ENCODE results near the gene PDE1C.

PDE1C gene

GRCh38 chr7:31788445-31788844, 281.8 kb downstream of the PDE1C start:
- Histone ChIP-seq H3K9me3 (ENCODE audit: control insufficient read depth in 1 of 2, low read length in 2 of 2) (no peaks in the 10 kb centered on the region), H3K36me3 (ENCODE audit: control insufficient read depth in 1 of 2, insufficient read depth in 2 of 2, low read length in 2 of 2) (no peaks in the 10 kb centered on the region), H3K4me3 (ENCODE audit: low read depth in 1 of 2, low read length in 2 of 2) (no peak overlapping the region), H3K27me3 (ENCODE audit: low read depth, low read length) (no peaks in the 10 kb centered on the region), H3K4me1 (ENCODE audit: control insufficient read depth in 1 of 2, insufficient read depth in 2 of 2, low read length in 2 of 2) (no peaks in the 10 kb centered on the region), H3K27ac (ENCODE audit: low read length) (no peak overlapping the region)

- Histone ChIP-seq H3K4me3 (ENCODE audit: low read depth in 1 of 2, low read length in 2 of 2) (no peak overlapping the region), H3K4me1 (ENCODE audit: control insufficient read depth in 1 of 2, insufficient read depth in 2 of 2, low read length in 2 of 2) (no peaks in the 10 kb centered on the region), H3K27me3 (ENCODE audit: low read depth, low read length) (no peaks in the 10 kb centered on the region), H3K27ac (ENCODE audit: low read length) (no peak overlapping the region), H3K36me3 (ENCODE audit: control insufficient read depth in 1 of 2, insufficient read depth in 2 of 2, low read length in 2 of 2) (no peaks in the 10 kb centered on the region), H3K9me3 (ENCODE audit: control insufficient read depth in 1 of 2, low read length in 2 of 2) (no peaks in the 10 kb centered on the region)
Observed at GRCh38 chr7:31786326-31786725, 283.9 kb downstream of the PDE1C start.

GRCh38 chr7:31785101-31785500, 285.1 kb downstream of the PDE1C start:
- Histone ChIP-seq H3K27ac (ENCODE audit: low read length) (no peak overlapping the region), H3K36me3 (ENCODE audit: control insufficient read depth in 1 of 2, insufficient read depth in 2 of 2, low read length in 2 of 2) (no peaks in the 10 kb centered on the region), H3K4me1 (ENCODE audit: control insufficient read depth in 1 of 2, insufficient read depth in 2 of 2, low read length in 2 of 2) (no peaks in the 10 kb centered on the region), H3K9me3 (ENCODE audit: control insufficient read depth in 1 of 2, low read length in 2 of 2) (no peaks in the 10 kb centered on the region), H3K4me3 (ENCODE audit: low read depth in 1 of 2, low read length in 2 of 2) (no peak overlapping the region), H3K27me3 (ENCODE audit: low read depth, low read length) (no peaks in the 10 kb centered on the region)

- no peaks in the 10 kb centered on the region for H3K27me3 ChIP-seq (ENCODE audit: low read depth, low read length)
- no peaks in the 10 kb centered on the region for H3K4me1 ChIP-seq (ENCODE audit: control insufficient read depth in 1 of 2, insufficient read depth in 2 of 2, low read length in 2 of 2)
- no peaks in the 10 kb centered on the region for H3K9me3 ChIP-seq (ENCODE audit: control insufficient read depth in 1 of 2, low read length in 2 of 2)
- no peak overlapping the region for H3K27ac ChIP-seq (ENCODE audit: low read length)
- H3K36me3 ChIP-seq (ENCODE audit: control insufficient read depth in 1 of 2, insufficient read depth in 2 of 2, low read length in 2 of 2) = no peaks in the 10 kb centered on the region
- no peak overlapping the region for H3K4me3 ChIP-seq (ENCODE audit: low read depth in 1 of 2, low read length in 2 of 2)
Observed at GRCh38 chr7:31783221-31783620, 287.0 kb downstream of the PDE1C start.

- H3K27ac ChIP-seq (ENCODE audit: low read length) = no peak overlapping the region
- no peaks in the 10 kb centered on the region for H3K9me3 ChIP-seq (ENCODE audit: control insufficient read depth in 1 of 2, low read length in 2 of 2)
- H3K27me3 ChIP-seq (ENCODE audit: low read depth, low read length) = no peaks in the 10 kb centered on the region
- no peak overlapping the region for H3K4me3 ChIP-seq (ENCODE audit: low read depth in 1 of 2, low read length in 2 of 2)
- no peaks in the 10 kb centered on the region for H3K4me1 ChIP-seq (ENCODE audit: control insufficient read depth in 1 of 2, insufficient read depth in 2 of 2, low read length in 2 of 2)
- no peaks in the 10 kb centered on the region for H3K36me3 ChIP-seq (ENCODE audit: control insufficient read depth in 1 of 2, insufficient read depth in 2 of 2, low read length in 2 of 2)
Observed at GRCh38 chr7:31782411-31782991, 287.7 kb downstream of the PDE1C start.

- Histone ChIP-seq H3K4me3 (ENCODE audit: low read depth in 1 of 2, low read length in 2 of 2) (no peak overlapping the region), H3K4me1 (ENCODE audit: control insufficient read depth in 1 of 2, insufficient read depth in 2 of 2, low read length in 2 of 2) (no peaks in the 10 kb centered on the region), H3K9me3 (ENCODE audit: control insufficient read depth in 1 of 2, low read length in 2 of 2) (no peaks in the 10 kb centered on the region), H3K27me3 (ENCODE audit: low read depth, low read length) (no peaks in the 10 kb centered on the region), H3K27ac (ENCODE audit: low read length) (no peak overlapping the region), H3K36me3 (ENCODE audit: control insufficient read depth in 1 of 2, insufficient read depth in 2 of 2, low read length in 2 of 2) (no peaks in the 10 kb centered on the region)
Observed at GRCh38 chr7:31778296-31778695, 291.9 kb downstream of the PDE1C start.

- no peaks in the 10 kb centered on the region for H3K36me3 ChIP-seq (ENCODE audit: control insufficient read depth in 1 of 2, insufficient read depth in 2 of 2, low read length in 2 of 2)
- H3K4me1 ChIP-seq (ENCODE audit: control insufficient read depth in 1 of 2, insufficient read depth in 2 of 2, low read length in 2 of 2) = no peaks in the 10 kb centered on the region
- no peak overlapping the region for H3K27ac ChIP-seq (ENCODE audit: low read length)
- no peaks in the 10 kb centered on the region for H3K9me3 ChIP-seq (ENCODE audit: control insufficient read depth in 1 of 2, low read length in 2 of 2)
- H3K27me3 ChIP-seq (ENCODE audit: low read depth, low read length) = no peaks in the 10 kb centered on the region
- H3K4me3 ChIP-seq (ENCODE audit: low read depth in 1 of 2, low read length in 2 of 2) = no peak overlapping the region
Observed at GRCh38 chr7:31776616-31777015, 293.6 kb downstream of the PDE1C start.

GRCh38 chr7:31775556-31775955, 294.7 kb downstream of the PDE1C start:
- Histone ChIP-seq H3K27me3 (ENCODE audit: low read depth, low read length) (no peaks in the 10 kb centered on the region), H3K4me3 (ENCODE audit: low read depth in 1 of 2, low read length in 2 of 2) (no peak overlapping the region), H3K9me3 (ENCODE audit: control insufficient read depth in 1 of 2, low read length in 2 of 2) (no peaks in the 10 kb centered on the region), H3K4me1 (ENCODE audit: control insufficient read depth in 1 of 2, insufficient read depth in 2 of 2, low read length in 2 of 2) (no peaks in the 10 kb centered on the region), H3K36me3 (ENCODE audit: control insufficient read depth in 1 of 2, insufficient read depth in 2 of 2, low read length in 2 of 2) (no peaks in the 10 kb centered on the region), H3K27ac (ENCODE audit: low read length) (no peak overlapping the region)

GRCh38 chr7:31772211-31772610, 298.0 kb downstream of the PDE1C start:
- Histone ChIP-seq H3K4me1 (ENCODE audit: control insufficient read depth in 1 of 2, insufficient read depth in 2 of 2, low read length in 2 of 2) (no peaks in the 10 kb centered on the region), H3K27me3 (ENCODE audit: low read depth, low read length) (no peaks in the 10 kb centered on the region), H3K36me3 (ENCODE audit: control insufficient read depth in 1 of 2, insufficient read depth in 2 of 2, low read length in 2 of 2) (no peaks in the 10 kb centered on the region), H3K4me3 (ENCODE audit: low read depth in 1 of 2, low read length in 2 of 2) (no peak overlapping the region), H3K27ac (ENCODE audit: low read length) (no peak overlapping the region), H3K9me3 (ENCODE audit: control insufficient read depth in 1 of 2, low read length in 2 of 2) (no peaks in the 10 kb centered on the region)

GRCh38 chr7:31767686-31768358, 302.4 kb downstream of the PDE1C start:
- no peaks in the 10 kb centered on the region for H3K27me3 ChIP-seq (ENCODE audit: low read depth, low read length)
- H3K9me3 ChIP-seq (ENCODE audit: control insufficient read depth in 1 of 2, low read length in 2 of 2) = no peaks in the 10 kb centered on the region
- no peaks in the 10 kb centered on the region for H3K36me3 ChIP-seq (ENCODE audit: control insufficient read depth in 1 of 2, insufficient read depth in 2 of 2, low read length in 2 of 2)
- H3K4me3 ChIP-seq (ENCODE audit: low read depth in 1 of 2, low read length in 2 of 2) = no peak overlapping the region
- H3K4me1 ChIP-seq (ENCODE audit: control insufficient read depth in 1 of 2, insufficient read depth in 2 of 2, low read length in 2 of 2) = no peaks in the 10 kb centered on the region
- no peak overlapping the region for H3K27ac ChIP-seq (ENCODE audit: low read length)

GRCh38 chr7:31764462-31764861, 305.7 kb downstream of the PDE1C start:
- no peak overlapping the region for H3K4me3 ChIP-seq (ENCODE audit: low read depth in 1 of 2, low read length in 2 of 2)
- no peaks in the 10 kb centered on the region for H3K27me3 ChIP-seq (ENCODE audit: low read depth, low read length)
- no peaks in the 10 kb centered on the region for H3K4me1 ChIP-seq (ENCODE audit: control insufficient read depth in 1 of 2, insufficient read depth in 2 of 2, low read length in 2 of 2)
- H3K36me3 ChIP-seq (ENCODE audit: control insufficient read depth in 1 of 2, insufficient read depth in 2 of 2, low read length in 2 of 2) = no peaks in the 10 kb centered on the region
- no peaks in the 10 kb centered on the region for H3K9me3 ChIP-seq (ENCODE audit: control insufficient read depth in 1 of 2, low read length in 2 of 2)
- H3K27ac ChIP-seq (ENCODE audit: low read length) = no peak overlapping the region

- no peak overlapping the region for H3K4me3 ChIP-seq (ENCODE audit: low read depth in 1 of 2, low read length in 2 of 2)
- H3K4me1 ChIP-seq (ENCODE audit: control insufficient read depth in 1 of 2, insufficient read depth in 2 of 2, low read length in 2 of 2) = no peaks in the 10 kb centered on the region
- H3K9me3 ChIP-seq (ENCODE audit: control insufficient read depth in 1 of 2, low read length in 2 of 2) = no peaks in the 10 kb centered on the region
- H3K27ac ChIP-seq (ENCODE audit: low read length) = no peak overlapping the region
- H3K27me3 ChIP-seq (ENCODE audit: low read depth, low read length) = no peaks in the 10 kb centered on the region
- H3K36me3 ChIP-seq (ENCODE audit: control insufficient read depth in 1 of 2, insufficient read depth in 2 of 2, low read length in 2 of 2) = no peaks in the 10 kb centered on the region
Observed at GRCh38 chr7:31763548-31763947, 306.7 kb downstream of the PDE1C start.

Measured in muscle layer of duodenum (tissue), 2 donors.